Ovary (tissue), 9 donors: ENCODE data around the gene RNF6. TPM values are rescaled to one million over a fixed set of nuclear protein-coding genes. Genes with fewer than 3 reads are reported as not detected.

Experiments
- DNase-seq, 5 donors: peaks; one replicate each; pipeline ENCODE4 v3.0.0-alpha.2; 2019 to 2020
- H3K27ac ChIP-seq, 2 donors: fragments of 200-600 bp; one replicate each; pipeline versions ENCODE4 v1.5.1 to v1.8.0; 2019 to 2022
- H3K27me3 ChIP-seq: fragments of 200-600 bp; one replicate; pipeline ENCODE4 v1.8.0; 2022
- H3K36me3 ChIP-seq: fragments of 200-600 bp; sonication (generic); one replicate; pipeline ENCODE4 v1.5.1; 2019
- H3K4me1 ChIP-seq: one replicate; pipeline ENCODE4 v1.8.1; 2013; ENCODE audit warnings: mild to moderate bottlenecking, moderate library complexity; ENCODE audit not compliant: insufficient read depth
- H3K4me3 ChIP-seq: fragments of 200-600 bp; sonication (generic); one replicate; pipeline ENCODE4 v1.5.1; 2017
- H3K9me3 ChIP-seq, 2 donors: fragments of 200-600 bp in 1 of 2; sonication (generic) in 1 of 2; one replicate each; pipeline versions ENCODE4 v1.5.1 to v1.8.1; 2013 to 2019; ENCODE audit warnings: mild to moderate bottlenecking in 1 of 2, moderate library complexity in 1 of 2
- EP300 ChIP-seq: sonication (generic); formaldehyde crosslinking; IDR thresholded peaks from one replicate; pipeline ENCODE4 v1.6.1; 2017; ENCODE audit warnings: antibody characterized with exemption
- POLR2A ChIP-seq: fragments of 450-650 bp; IDR thresholded peaks from one replicate; pipeline ENCODE4 v1.6.1; 2017; ENCODE audit warnings: antibody characterized with exemption, mild to moderate bottlenecking, moderate library complexity
- WGBS, 3 donors: extraction: QIAGEN DNeasy Blood & Tissue Kit in 1 of 3; methylation state at CpG; one replicate each; pipeline versions ENCODE4 v1.1.5 to v1.1.7; 2013 to 2017; 5-methylcytosine and 5-hydroxymethylcytosine counted together
- intact Hi-C, 4 donors: fragments of 100-400 bp; cut with DNase I; formaldehyde crosslinking; loops; one replicate each; pipeline versions ENCODE4 v1.11.0 to v1.15.1; 2022 to 2023
- polyA plus RNA-seq, 2 donors: library from polyadenylated mRNA; stranded (reverse); fragments of 200-250 nt in 1 of 2; fragments of 350-450 nt in 1 of 2; fragmentation: Illumina TruSeq in 1 of 2; extraction: RNeasy Lipid Tissue Mini Kit (QIAGEN cat#74804) in 1 of 2; gene quantifications; one replicate each; pipeline ENCODE4 v1.2.3, GENCODE V29; 2013 to 2014
- total RNA-seq, 7 donors: library from RNA; depleted of rRNA in 2 of 7; stranded (reverse); fragments of >200 nt in 2 of 7; fragmentation: NEBNext Ultra II Directional in 3 of 7; extraction: Animal tissue kit (Norgen Biotek cat#: 25700) in 3 of 7; gene quantifications; one replicate each; pipeline versions ENCODE4 v1.1.0 to v1.2.4, GENCODE V29; 2016 to 2023
- TF ChIP-seq, protein P1 (sequence below), 3 donors: fragments of 450-650 bp in 2 of 3; fragments of 200-600 bp in 1 of 3; IDR thresholded peaks; one replicate each; pipeline versions ENCODE4 v1.5.1 to v1.8.0; 2016 to 2022; ENCODE audit warnings: antibody characterized with exemption in 3 of 3, mild to moderate bottlenecking in 1 of 3
- donor health status: DM: no; HTN: no; CAD: no; lungs with moderate emphysema.
- donor health status: DM: no; HTN: no; CAD: no.
- donor health status: Bipolar disorder and iron deficiency.
- donor health status: DM: yes; HTN: yes; CAD: no.
- donor health status: DM: no; HTN: no; CAD: no.
- donor health status: DM: yes; HTN: yes; CAD: no.

RNF6 gene
- total and polyA plus RNA-seq, 9 donors, result 10.7 to 26.2 (median 16.4) TPM

DNA sequence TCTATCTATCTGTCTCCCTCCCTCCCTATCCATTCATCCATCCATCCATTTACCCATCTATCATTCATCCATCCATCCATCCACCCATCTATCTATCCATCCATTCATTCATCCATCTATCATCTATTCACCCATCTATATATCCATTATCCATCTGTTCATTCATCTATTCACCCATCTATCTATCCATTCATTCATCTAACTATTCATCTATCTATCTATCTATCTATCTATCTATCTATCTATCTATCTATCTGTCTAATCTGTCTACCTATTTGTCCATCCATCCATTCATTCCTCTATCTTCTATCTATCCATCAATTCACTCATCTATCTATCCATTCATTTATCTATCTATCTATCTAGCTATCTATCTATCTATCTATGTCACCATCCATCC is 27.4 kb upstream of the RNF6 start:
- Histone ChIP-seq H3K4me3 (no peak overlapping the region), H3K36me3 (no peaks in the 10 kb centered on the region), H3K9me3 (no peaks in the 10 kb centered on the region), H3K27me3 (no peaks in the 10 kb centered on the region), H3K27ac (no peak overlapping the region), H3K4me1 (no peaks in the 10 kb centered on the region)
- no peak for DNase-seq
- no peak for TF ChIP-seq POLR2A
- TF ChIP-seq, protein P1, sequence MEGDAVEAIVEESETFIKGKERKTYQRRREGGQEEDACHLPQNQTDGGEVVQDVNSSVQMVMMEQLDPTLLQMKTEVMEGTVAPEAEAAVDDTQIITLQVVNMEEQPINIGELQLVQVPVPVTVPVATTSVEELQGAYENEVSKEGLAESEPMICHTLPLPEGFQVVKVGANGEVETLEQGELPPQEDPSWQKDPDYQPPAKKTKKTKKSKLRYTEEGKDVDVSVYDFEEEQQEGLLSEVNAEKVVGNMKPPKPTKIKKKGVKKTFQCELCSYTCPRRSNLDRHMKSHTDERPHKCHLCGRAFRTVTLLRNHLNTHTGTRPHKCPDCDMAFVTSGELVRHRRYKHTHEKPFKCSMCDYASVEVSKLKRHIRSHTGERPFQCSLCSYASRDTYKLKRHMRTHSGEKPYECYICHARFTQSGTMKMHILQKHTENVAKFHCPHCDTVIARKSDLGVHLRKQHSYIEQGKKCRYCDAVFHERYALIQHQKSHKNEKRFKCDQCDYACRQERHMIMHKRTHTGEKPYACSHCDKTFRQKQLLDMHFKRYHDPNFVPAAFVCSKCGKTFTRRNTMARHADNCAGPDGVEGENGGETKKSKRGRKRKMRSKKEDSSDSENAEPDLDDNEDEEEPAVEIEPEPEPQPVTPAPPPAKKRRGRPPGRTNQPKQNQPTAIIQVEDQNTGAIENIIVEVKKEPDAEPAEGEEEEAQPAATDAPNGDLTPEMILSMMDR (IDR thresholded peaks at IDR 0.05), result no peak
- TF ChIP-seq EP300, result no peak
- intact Hi-C loops, result no loop called here

DNA sequence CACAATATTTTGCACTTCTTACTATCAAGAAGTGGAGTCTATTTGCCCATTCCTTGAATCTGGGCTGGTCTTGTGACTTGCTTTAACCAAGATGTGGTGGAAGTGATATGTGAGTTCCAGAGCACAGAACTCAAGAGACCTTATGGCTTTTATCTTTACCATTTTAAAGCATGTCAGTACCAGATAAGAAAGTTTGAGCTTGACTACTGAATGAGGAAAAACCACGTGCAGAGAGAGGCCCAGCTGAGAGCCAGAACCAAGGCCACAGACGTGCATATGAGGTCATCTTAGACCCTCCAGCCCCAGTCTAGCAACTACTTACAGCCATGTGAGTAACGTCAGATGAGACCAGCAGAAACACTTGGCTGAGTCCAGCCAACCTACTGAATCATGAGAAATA is 25.5 kb upstream of the RNF6 start:
- Histone ChIP-seq H3K4me3 (no peak overlapping the region), H3K27ac (no peak overlapping the region), H3K36me3 (no peaks in the 10 kb centered on the region), H3K27me3 (no peaks in the 10 kb centered on the region), H3K4me1 (no peaks in the 10 kb centered on the region), H3K9me3 (no peaks in the 10 kb centered on the region)
- WGBS, 3 donors, result 25 to 34% (median 32%) methylated on average over 3 of the region's 3 CpGs
- DNase-seq, result no peak
- TF ChIP-seq POLR2A (no peak), EP300 (no peak)
- TF ChIP-seq, protein P1 (IDR thresholded peaks at IDR 0.05), result no peak
- intact Hi-C loops, result no loop called here

DNA sequence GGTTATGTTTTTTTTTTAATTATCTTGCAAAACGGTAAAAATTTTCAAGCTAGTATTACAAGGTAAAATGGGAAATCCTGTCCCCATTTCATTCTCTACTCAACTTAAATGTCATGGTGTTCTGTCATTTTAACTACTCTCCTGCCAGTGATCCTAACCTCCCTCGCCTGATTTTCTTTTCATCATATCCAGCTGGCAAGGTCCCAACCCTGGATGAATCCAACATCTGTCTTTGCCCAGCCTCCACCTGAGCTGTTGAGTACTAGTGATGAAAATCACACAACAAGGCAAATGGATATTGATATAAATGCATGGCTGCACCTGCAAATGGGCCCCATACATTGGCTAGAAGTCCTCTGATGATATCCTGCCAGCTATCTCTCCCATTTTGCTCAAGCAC is 24.9 kb upstream of the RNF6 start:
- H3K4me1 ChIP-seq, result no peaks in the 10 kb centered on the region
- H3K4me3 ChIP-seq, result no peak overlapping the region
- DNase-seq, result no peak
- no peak overlapping the region for H3K27ac ChIP-seq
- no peaks in the 10 kb centered on the region for H3K36me3 ChIP-seq
- H3K9me3 ChIP-seq, result no peaks in the 10 kb centered on the region
- intact Hi-C loops, result no loop called here
- H3K27me3 ChIP-seq, result no peaks in the 10 kb centered on the region
- 33 to 40% (median 36%) methylated on average over 2 of the region's 2 CpGs for WGBS, 3 donors
- TF ChIP-seq, protein P1 (IDR thresholded peaks at IDR 0.05), result no peak

DNA sequence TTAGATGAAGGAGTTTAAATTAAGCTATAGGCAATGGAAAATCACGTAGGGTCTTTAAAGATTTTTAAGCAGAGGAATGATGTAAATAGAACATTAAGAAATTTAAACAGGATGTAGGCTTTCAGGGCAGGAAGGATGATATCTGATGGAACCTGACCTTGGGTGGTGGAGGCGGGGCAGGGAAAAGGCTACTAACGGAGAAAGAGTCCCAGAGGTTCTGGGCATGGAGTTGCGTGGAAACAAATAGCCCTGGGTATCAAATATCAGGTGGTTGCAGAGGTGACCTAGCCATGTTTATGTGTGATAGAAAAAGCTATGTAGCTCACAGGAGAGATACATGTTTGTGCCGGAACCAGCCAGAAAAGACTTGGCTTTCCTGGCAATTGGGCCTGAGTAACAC is 24.0 kb upstream of the RNF6 start:
- Histone ChIP-seq H3K4me1 (no peaks in the 10 kb centered on the region), H3K27ac (no peak overlapping the region), H3K9me3 (no peaks in the 10 kb centered on the region), H3K36me3 (no peaks in the 10 kb centered on the region), H3K4me3 (no peak overlapping the region), H3K27me3 (no peaks in the 10 kb centered on the region)
- WGBS, 3 donors, result 36 to 50% (median 43%) methylated on average over 5 of the region's 5 CpGs
- TF ChIP-seq, protein P1 (IDR thresholded peaks at IDR 0.05), result no peak
- TF ChIP-seq POLR2A, result no peak
- TF ChIP-seq EP300, result no peak
- no peak for DNase-seq
- intact Hi-C loops, result no loop called here

DNA sequence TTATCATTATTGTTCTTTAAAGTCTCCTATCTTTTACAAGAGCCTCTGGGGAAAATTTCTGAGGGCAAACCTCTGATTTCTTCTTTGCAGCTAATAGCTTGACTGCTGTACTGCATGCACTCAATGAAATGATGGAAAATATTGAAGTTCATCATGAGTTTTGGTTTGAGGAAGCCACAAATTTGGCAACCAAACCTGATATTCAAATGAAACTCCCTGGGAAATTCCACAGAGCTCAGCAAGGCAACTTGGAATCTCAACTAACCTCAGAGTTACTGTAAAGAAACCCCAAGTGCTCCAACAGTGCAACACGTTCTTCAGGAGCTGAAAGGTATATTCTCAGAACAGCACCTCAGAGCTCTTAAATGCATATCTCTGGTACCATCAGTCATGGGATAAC is 14.2 kb upstream of the RNF6 start:
- no peaks in the 10 kb centered on the region for H3K9me3 ChIP-seq
- TF ChIP-seq, protein P1 (IDR thresholded peaks at IDR 0.05), result no peak
- TF ChIP-seq POLR2A (no peak), EP300 (no peak)
- no peak overlapping the region for H3K27ac ChIP-seq
- H3K36me3 ChIP-seq, result no peaks in the 10 kb centered on the region
- intact Hi-C loops, result no loop called here
- WGBS, 3 donors, result 35 to 47% (median 44%) methylated on average over 1 of the region's 1 CpG
- no peak overlapping the region for H3K4me3 ChIP-seq
- no peaks in the 10 kb centered on the region for H3K27me3 ChIP-seq
- no peaks in the 10 kb centered on the region for H3K4me1 ChIP-seq
- no peak for DNase-seq
